Measurements from ENCODE around the gene TAB2. TPM values are rescaled to one million over a fixed set of nuclear protein-coding genes. Genes with fewer than 3 reads are reported as not detected.
A peak's percentile ranks its signal among the peaks of the same experiment; 100 is the strongest.

Gene TAB2
- total RNA-seq, 1 donor from 2014 or later, result 81.8 TPM

- Histone ChIP-seq H3K27ac (ENCODE audit: low read depth, low read length) (no peak overlapping the region), H3K36me3 (ENCODE audit: insufficient read depth, low read length) (no peaks in the 10 kb centered on the region), H4K20me1 (ENCODE audit: insufficient read depth, low read length) (peaks cover 6% of the 10 kb centered on the region), H3K9ac (ENCODE audit: low read length) (no peak overlapping the region), H3K4me3 (ENCODE audit: insufficient read depth, low read depth, low read length) (no peak overlapping the region), H3K27me3 (ENCODE audit: insufficient read depth, low read length) (no peaks in the 10 kb centered on the region), H3K4me1 (ENCODE audit: insufficient read depth, low read length) (no peaks in the 10 kb centered on the region), H3K79me2 (ENCODE audit: insufficient read depth, low read length) (peaks cover 13% of the 10 kb centered on the region), H2AFZ (ENCODE audit: low read depth, low read length) (no peak overlapping the region), H3K4me2 (ENCODE audit: low read length) (no peak overlapping the region), H3K9me3 (ENCODE audit: insufficient read depth, low read depth, low read length) (no peaks in the 10 kb centered on the region)
- no peaks in the 10 kb centered on the region for H3K36me3 Mint-ChIP-seq (ENCODE audit: low read depth, unreplicated experiment)
- H3K4me1 Mint-ChIP-seq (ENCODE audit: low read depth, unreplicated experiment), result peaks cover 7% of the 10 kb centered on the region
- TF ChIP-seq, protein P1, sequence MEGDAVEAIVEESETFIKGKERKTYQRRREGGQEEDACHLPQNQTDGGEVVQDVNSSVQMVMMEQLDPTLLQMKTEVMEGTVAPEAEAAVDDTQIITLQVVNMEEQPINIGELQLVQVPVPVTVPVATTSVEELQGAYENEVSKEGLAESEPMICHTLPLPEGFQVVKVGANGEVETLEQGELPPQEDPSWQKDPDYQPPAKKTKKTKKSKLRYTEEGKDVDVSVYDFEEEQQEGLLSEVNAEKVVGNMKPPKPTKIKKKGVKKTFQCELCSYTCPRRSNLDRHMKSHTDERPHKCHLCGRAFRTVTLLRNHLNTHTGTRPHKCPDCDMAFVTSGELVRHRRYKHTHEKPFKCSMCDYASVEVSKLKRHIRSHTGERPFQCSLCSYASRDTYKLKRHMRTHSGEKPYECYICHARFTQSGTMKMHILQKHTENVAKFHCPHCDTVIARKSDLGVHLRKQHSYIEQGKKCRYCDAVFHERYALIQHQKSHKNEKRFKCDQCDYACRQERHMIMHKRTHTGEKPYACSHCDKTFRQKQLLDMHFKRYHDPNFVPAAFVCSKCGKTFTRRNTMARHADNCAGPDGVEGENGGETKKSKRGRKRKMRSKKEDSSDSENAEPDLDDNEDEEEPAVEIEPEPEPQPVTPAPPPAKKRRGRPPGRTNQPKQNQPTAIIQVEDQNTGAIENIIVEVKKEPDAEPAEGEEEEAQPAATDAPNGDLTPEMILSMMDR (IDR thresholded peaks at IDR 0.05; ENCODE audit: insufficient read depth, low read depth, low read length), result no peak
- TF ChIP-seq EZH2 (IDR thresholded peaks at IDR 0.05; ENCODE audit: insufficient read depth, low read length), result no peak
- no peaks in the 10 kb centered on the region for H3K9me3 Mint-ChIP-seq (ENCODE audit: unreplicated experiment)
- no peaks in the 10 kb centered on the region for H3K27me3 Mint-ChIP-seq (ENCODE audit: low read depth, unreplicated experiment)
- no peak for DNase-seq (ENCODE audit: low read depth)
- no peak for FAIRE-seq
- no peak overlapping the region for H3K4me3 Mint-ChIP-seq (ENCODE audit: unreplicated experiment)
- no peak overlapping the region for H3K27ac Mint-ChIP-seq (ENCODE audit: unreplicated experiment)
Observed at GRCh38 chr6:149313861-149314260, 3.7 kb upstream of the TAB2 start.

DNA sequence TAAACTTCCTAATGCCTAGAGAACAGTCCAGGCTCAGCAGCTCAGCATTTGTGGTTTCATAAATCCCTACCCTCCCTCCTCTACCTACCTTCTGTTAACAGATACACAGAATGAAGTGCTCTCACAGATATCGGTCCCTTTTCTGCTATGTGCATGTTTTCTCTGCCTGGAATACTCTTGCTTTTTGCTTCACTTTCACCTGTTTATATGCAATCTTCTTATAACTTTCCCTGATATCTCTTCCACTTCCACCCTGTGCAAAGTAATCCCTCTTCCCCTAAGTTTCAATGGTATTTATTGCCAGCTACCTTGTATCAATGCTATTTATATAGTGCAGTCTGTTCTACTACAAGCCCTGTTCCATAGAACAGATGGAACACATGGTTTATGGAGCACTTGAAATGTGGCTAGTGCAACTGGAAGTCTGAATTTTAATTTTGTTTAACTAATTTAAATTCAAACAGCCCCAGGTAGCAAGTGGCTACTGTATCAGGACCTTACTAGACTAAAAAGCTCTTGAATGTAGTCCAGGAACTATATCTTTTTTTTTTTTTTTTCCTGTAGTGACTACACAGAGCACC, 3.1 kb upstream of the TAB2 start:
- Histone ChIP-seq H3K36me3 (ENCODE audit: insufficient read depth, low read length) (no peaks in the 10 kb centered on the region), H3K9me3 (ENCODE audit: insufficient read depth, low read depth, low read length) (no peaks in the 10 kb centered on the region), H3K79me2 (ENCODE audit: insufficient read depth, low read length) (peaks cover 19% of the 10 kb centered on the region), H3K4me1 (ENCODE audit: insufficient read depth, low read length) (no peaks in the 10 kb centered on the region), H3K27ac (ENCODE audit: low read depth, low read length) (no peak overlapping the region), H4K20me1 (ENCODE audit: insufficient read depth, low read length) (peaks cover 11% of the 10 kb centered on the region), H3K4me2 (ENCODE audit: low read length) (no peak overlapping the region), H2AFZ (ENCODE audit: low read depth, low read length) (no peak overlapping the region), H3K9ac (ENCODE audit: low read length) (no peak overlapping the region), H3K4me3 (ENCODE audit: insufficient read depth, low read depth, low read length) (no peak overlapping the region), H3K27me3 (ENCODE audit: insufficient read depth, low read length) (no peaks in the 10 kb centered on the region)
- peaks cover 7% of the 10 kb centered on the region for H3K4me1 Mint-ChIP-seq (ENCODE audit: low read depth, unreplicated experiment)
- no peaks in the 10 kb centered on the region for H3K36me3 Mint-ChIP-seq (ENCODE audit: low read depth, unreplicated experiment)
- H3K27ac Mint-ChIP-seq (ENCODE audit: unreplicated experiment), result no peak overlapping the region
- H3K4me3 Mint-ChIP-seq (ENCODE audit: unreplicated experiment), result no peak overlapping the region
- no peak for FAIRE-seq
- TF ChIP-seq, protein P1 (IDR thresholded peaks at IDR 0.05; ENCODE audit: insufficient read depth, low read depth, low read length), result no peak
- TF ChIP-seq EZH2 (IDR thresholded peaks at IDR 0.05; ENCODE audit: insufficient read depth, low read length), result no peak
- no peaks in the 10 kb centered on the region for H3K27me3 Mint-ChIP-seq (ENCODE audit: low read depth, unreplicated experiment)
- H3K9me3 Mint-ChIP-seq (ENCODE audit: unreplicated experiment), result no peaks in the 10 kb centered on the region
- no peak for DNase-seq (ENCODE audit: low read depth)

DNA sequence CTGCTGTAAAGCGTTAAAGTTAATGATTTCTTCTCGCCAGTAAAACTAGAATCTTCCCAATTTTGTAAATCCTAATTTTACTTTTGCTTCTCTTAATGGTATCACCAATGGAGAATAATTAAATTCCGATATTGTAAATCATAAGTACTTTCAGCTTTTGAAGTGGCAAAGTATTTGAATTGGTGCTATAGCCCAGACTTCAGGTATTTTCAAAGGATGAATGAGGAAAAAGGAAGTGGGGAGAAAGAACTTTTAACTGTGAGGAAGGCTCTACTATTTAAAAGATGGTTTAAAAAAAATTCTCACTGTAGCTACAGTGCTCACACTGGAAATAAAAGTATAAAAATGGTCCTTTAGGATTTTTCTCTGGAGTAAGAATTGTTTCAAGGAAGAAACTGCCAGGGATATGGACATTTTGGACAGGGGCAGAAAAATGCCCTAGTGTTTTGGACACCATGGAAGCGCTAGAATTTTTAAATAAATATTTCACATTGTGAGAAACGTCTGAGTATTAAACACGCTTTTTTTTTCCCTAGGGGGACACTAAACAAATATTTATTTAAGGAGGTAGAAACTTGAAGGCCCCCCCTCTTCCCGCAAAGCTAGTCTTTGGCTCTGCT, 1.3 kb upstream of the TAB2 start:
- no peak for DNase-seq (ENCODE audit: low read depth)
- no peaks in the 10 kb centered on the region for H3K9me3 Mint-ChIP-seq (ENCODE audit: unreplicated experiment)
- peak overlapping the region; percentile 85 for H3K4me3 ChIP-seq (ENCODE audit: insufficient read depth, low read depth, low read length)
- FAIRE-seq, result no peak
- H3K36me3 Mint-ChIP-seq (ENCODE audit: low read depth, unreplicated experiment), result no peaks in the 10 kb centered on the region
- peaks cover 28% of the 10 kb centered on the region for H4K20me1 ChIP-seq (ENCODE audit: insufficient read depth, low read length)
- H3K9ac ChIP-seq (ENCODE audit: low read length), result peak overlapping the region; percentile 93
- peak overlapping the region; percentile 91 for H3K27ac Mint-ChIP-seq (ENCODE audit: unreplicated experiment)
- peaks cover 37% of the 10 kb centered on the region for H3K79me2 ChIP-seq (ENCODE audit: insufficient read depth, low read length)
- H3K27ac ChIP-seq (ENCODE audit: low read depth, low read length), result peak overlapping the region; percentile 87
- peaks cover 6% of the 10 kb centered on the region for H3K4me1 ChIP-seq (ENCODE audit: insufficient read depth, low read length)
- H2AFZ ChIP-seq (ENCODE audit: low read depth, low read length), result peak overlapping the region; percentile 91
- no peaks in the 10 kb centered on the region for H3K36me3 ChIP-seq (ENCODE audit: insufficient read depth, low read length)
- H3K4me3 Mint-ChIP-seq (ENCODE audit: unreplicated experiment), result peak overlapping the region; percentile 88
- H3K27me3 ChIP-seq (ENCODE audit: insufficient read depth, low read length), result no peaks in the 10 kb centered on the region
- no peaks in the 10 kb centered on the region for H3K27me3 Mint-ChIP-seq (ENCODE audit: low read depth, unreplicated experiment)
- H3K9me3 ChIP-seq (ENCODE audit: insufficient read depth, low read depth, low read length), result no peaks in the 10 kb centered on the region
- no peak for TF ChIP-seq EZH2 (IDR thresholded peaks at IDR 0.05; ENCODE audit: insufficient read depth, low read length)
- TF ChIP-seq, protein P1 (IDR thresholded peaks at IDR 0.05; ENCODE audit: insufficient read depth, low read depth, low read length), result no peak
- H3K4me1 Mint-ChIP-seq (ENCODE audit: low read depth, unreplicated experiment), result peaks cover 14% of the 10 kb centered on the region
- H3K4me2 ChIP-seq (ENCODE audit: low read length), result peak overlapping the region; percentile 93
